Stimulated activated CD8-positive, alpha-beta memory T cell treated with anti-CD3 and anti-CD28 coated beads, Interleukin-7, amount 100 ng/mL, for 48 hours (primary cell): ENCODE measurements around the gene KRTAP10-11.
"Not testable (repeated sequence)": the region's sequence is repeated elsewhere in the genome, so short reads cannot be mapped to it uniquely, and the experiment has no call there.

ENCODE experiments used
- DNase-seq, 2 donors: peaks; one replicate each; pipeline ENCODE4 v3.0.0-alpha.2; 2020; ENCODE audit warnings: low read depth in 1 of 2; ENCODE audit errors: extremely low read depth in 1 of 2

The KRTAP10-11 gene

DNA sequence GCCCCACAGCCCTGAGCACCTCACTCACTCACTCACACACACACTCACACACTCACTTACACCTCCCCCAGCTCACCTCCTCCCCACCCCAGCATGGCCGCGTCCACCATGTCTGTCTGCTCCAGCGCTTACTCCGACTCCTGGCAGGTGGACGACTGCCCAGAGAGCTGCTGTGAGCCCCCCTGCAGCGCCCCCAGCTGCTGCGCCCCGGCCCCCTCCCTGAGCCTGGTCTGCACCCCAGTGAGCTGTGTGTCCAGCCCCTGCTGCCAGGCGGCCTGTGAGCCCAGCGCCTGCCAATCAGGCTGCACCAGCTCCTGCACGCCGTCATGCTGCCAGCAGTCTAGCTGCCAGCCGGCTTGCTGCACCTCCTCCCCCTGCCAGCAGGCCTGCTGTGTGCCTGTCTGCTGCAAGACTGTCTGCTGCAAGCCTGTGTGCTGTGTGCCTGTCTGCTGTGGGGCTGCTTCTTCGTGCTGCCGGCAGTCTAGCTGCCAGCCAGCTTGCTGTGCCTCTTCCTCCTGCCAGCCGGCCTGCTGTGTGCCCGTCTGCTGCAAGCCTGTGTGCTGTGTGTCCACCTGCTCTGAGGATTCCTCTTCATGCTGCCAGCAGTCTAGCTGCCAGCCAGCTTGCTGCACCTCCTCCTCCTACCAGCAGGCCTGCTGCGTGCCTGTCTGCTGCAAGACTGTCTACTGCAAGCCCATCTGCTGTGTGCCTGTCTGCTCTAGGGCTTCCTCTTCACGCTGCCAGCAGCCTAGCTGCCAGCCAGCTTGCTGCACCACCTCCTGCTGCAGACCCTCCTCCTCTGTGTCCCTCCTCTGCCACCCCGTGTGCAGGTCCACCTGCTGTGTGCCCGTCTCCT is at the start of gene KRTAP10-11:
KRTAP10-11 (plus strand) TSS at position 49 of the 856 bp plus-strand sequence; CDS start at position 94, 45 bp downstream.
- not testable (repeated sequence) for DNase-seq

DNA sequence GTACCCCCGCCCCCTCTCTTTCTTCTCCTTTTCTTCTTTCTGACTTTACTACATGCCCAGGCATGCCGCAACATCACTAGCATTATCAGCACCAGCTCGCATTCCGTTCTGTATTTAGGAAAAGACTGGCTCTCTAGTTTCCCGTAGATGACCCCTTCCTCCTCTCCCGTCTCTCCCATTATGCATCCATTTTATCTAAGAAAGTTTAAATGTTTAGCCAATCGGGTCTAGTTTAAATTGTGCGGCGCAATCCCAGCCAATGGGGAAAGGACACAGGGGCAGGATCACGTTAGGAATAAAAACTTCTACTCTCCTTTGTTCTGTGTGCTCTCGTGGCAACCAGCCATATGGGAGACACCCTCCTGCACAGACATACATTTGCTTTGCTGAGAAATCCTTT is 48.2 kb upstream of the KRTAP10-11 start:
- no peak for DNase-seq

GRCh38 chr21:44599264-44600029 is 46.8 kb upstream of the KRTAP10-11 start:
- no peak for DNase-seq

DNA sequence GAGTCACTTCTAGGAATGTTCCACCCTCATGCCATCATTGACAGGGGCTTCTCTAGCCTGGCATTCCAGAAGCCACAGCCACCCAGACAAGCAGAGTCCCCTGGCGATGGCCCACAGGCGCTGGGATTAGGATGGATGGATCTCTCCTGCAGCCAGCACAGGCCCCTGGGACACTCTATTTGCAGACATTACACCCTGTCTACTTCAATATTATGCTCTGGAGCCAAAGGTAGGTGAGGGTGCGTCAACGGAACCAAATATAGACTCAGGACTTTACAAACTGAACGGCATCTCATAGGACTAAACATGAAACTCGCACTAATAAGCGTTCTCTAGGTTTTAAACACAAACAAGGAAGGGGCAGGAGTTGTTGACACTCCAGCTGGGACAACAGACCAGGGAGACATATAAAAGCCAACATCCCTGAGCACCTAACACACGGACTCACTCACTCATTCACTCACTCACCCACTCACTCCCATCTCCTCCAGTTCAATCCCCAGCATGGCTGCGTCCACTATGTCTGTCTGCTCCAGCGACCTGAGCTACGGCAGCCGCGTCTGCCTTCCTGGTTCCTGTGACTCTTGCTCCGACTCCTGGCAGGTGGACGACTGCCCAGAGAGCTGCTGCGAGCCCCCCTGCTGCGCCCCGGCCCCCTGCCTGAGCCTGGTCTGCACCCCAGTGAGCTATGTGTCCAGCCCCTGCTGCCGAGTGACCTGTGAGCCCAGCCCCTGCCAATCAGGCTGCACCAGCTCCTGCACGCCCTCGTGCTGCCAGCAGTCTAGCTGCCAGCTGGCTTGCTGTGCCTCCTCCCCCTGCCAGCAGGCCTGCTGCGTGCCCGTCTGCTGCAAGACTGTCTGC is 45.9 kb upstream of the KRTAP10-11 start, which contains the start of gene KRTAP10-7:
KRTAP10-7 (plus strand) TSS at position 480 of the 861 bp plus-strand sequence; CDS start at position 505, 25 bp downstream.
- DNase-seq: not testable (repeated sequence)

DNA sequence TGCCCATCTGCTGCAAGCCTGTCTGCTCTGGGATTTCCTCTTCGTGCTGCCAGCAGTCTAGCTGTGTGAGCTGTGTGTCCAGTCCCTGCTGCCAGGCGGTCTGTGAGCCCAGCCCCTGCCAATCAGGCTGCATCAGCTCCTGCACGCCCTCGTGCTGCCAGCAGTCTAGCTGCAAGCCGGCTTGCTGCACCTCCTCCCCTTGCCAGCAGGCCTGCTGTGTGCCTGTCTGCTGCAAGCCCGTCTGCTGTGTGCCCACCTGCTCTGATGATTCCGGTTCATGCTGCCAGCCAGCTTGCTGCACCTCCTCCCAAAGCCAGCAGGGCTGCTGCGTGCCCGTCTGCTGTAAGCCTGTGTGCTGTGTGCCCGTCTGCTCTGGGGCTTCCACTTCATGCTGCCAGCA is 45.1 kb upstream of the KRTAP10-11 start:
- DNase-seq: not testable (repeated sequence)

- DNase-seq: no peak
Measured at GRCh38 chr21:44601596-44602462, 44.4 kb upstream of the KRTAP10-11 start.

GRCh38 chr21:44602463-44602850 is 43.8 kb upstream of the KRTAP10-11 start:
- no peak for DNase-seq

- no peak for DNase-seq
Measured at GRCh38 chr21:44603109-44603875, 42.9 kb upstream of the KRTAP10-11 start.

- DNase-seq: no peak
Measured at GRCh38 chr21:44603911-44604310, 42.3 kb upstream of the KRTAP10-11 start.

- no peak for DNase-seq
Measured at GRCh38 chr21:44606495-44606894, 39.7 kb upstream of the KRTAP10-11 start.

- DNase-seq: no peak
Measured at GRCh38 chr21:44609193-44609592, 37.0 kb upstream of the KRTAP10-11 start.

DNA sequence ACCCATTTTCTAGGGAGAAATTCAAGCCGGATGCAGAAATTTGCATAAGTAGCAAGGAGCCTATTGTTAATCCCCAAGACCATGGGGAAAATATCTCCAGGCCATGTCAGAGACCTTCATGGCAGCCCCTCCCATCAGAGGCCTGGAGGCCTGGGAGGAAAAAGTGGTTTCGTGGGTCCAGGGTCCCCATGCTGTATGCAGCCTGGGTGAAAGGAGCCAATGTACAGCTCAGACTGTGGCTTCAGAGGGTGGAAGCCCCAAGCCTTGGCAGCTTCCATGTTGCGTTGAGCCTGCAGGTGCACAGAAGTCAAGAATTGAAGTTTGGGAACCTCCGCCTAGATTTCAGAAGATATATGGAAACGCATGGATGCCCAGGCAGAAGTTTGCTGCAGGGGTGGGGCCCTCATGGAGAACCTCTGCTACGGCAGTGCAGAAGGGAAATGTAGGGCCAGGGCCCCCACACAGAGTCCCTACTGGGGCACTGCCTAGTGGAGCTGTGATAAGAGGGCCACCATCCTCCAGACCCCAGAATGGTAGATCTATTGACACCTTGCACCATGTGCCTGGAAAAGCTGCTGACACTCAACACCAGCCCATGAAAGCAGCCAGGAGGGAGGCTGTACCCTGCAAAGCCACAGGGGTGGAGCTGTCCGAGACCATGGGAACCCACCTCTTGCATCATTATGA is 35.9 kb upstream of the KRTAP10-11 start:
- DNase-seq: not testable (repeated sequence)

GRCh38 chr21:44611551-44611950 is 34.7 kb upstream of the KRTAP10-11 start:
- DNase-seq: no peak

GRCh38 chr21:44612029-44612486 is 34.2 kb upstream of the KRTAP10-11 start, which contains the start of gene KRTAP10-8:
Gene KRTAP10-8 (plus strand): TSS chr21:44612079. CDS start chr21:44612101, 22 bp downstream.
- DNase-seq: no peak

DNA sequence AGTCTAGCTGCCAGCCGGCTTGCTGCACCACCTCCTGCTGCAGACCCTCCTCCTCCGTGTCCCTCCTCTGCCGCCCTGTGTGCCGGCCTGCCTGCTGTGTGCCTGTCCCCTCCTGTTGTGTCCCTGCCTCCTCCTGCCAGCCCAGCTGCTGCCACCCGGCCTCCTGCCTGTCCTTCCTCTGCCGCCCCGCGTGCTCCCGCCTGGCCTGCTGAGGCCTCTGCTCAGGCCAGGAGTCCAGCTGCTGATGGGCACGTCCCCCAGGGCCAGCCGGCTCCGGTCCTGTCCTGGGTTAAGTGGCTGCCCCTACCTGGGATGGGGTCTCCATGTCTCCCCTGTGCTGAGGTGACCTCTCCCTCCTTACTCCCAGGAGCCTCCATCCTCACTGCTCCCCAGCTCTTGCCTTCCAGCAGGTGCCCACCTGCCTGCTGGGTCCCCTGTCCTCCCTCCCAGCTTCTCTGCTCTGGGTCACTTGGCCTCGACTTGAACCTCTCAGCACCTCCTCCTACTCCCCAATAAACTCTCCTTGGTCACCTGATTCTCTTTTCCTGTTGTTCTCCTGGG is 33.5 kb upstream of the KRTAP10-11 start:
- no peak for DNase-seq

DNA sequence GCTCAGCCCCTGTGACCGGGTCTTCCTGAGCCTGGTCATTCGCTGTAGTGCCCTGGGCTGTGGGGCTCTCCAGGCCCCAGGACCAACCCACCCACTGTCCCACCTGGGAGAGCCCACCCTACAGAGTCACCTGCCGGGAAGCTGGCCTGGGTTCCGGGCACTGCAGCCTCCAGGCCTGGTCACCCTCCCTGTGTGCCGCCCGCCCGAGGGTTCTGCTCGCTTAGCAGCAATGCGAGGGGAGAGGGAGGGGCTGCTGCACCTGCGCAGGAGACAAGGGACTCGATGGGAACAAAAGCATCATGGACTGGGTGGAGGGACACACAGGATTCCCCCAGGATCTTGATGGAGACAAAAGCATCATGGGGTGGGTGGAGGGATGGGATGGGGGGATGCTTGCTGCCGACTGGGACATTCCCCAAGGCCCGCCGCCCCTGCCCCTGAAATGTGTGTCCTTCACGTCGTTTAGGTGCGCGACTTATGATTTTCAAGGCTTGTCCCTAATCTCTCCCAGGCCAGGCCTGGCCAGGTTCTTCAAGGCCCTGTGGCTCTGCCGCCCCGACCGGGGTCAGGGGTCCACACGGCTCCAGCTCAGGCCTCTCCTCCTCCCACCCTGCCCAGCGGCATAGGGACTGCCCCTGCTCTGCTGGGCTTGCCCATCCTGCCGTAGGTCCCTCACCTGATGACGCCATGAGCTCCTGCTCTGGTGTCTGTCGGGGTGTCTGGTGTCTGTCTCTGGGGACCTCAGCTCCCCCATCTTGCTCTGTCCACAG is 32.6 kb upstream of the KRTAP10-11 start:
- no peak for DNase-seq

DNA sequence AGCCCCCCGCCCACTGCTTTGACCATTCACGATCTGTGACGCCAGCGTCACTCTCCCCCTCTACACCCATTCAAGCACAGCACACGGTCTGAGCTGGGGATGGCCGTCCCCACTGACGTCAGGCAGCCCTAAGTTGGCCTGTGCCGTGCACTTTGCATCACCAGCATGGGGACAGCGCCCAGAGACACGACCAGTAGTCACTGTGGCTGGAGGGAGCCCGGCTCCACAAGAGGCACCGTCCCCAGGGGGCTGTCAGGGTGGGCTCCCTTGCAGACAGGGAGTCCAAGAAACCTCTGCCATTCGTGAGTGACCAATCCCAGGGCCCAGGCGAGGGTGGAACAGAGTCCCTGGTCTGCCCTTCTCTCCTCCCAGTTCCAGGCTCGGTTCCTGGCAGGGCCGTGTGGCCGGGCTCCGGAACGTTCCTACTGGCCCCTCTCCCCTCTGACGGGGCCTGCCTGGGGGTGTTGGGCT is 32.0 kb upstream of the KRTAP10-11 start:
- DNase-seq: no peak
